GM10248 (cell line): ENCODE data around the gene ZCCHC24.
A peak's percentile ranks its signal among the peaks of the same experiment; 100 is the strongest.

Experiments
- CTCF ChIA-PET: fragments of 300-600 bp; sonication (Branson Sonifier 250); formaldehyde crosslinking; extraction: SDS; loops from one replicate; lab custom pipeline; 2021; ENCODE audit warnings: antibody characterized with exemption; lab: Yijun Ruan, JAX
- POLR2A ChIA-PET: fragments of 350-650 bp; sonication (Branson Sonifier 250); formaldehyde crosslinking; extraction: SDS; loops from one replicate; lab custom pipeline; 2020; ENCODE audit warnings: antibody characterized with exemption; lab: Yijun Ruan, JAX
- DNase-seq: peaks from one replicate; pipeline ENCODE4 v3.0.0; 2012; ENCODE audit errors: extremely low spot score
- CTCF ChIP-seq: IDR thresholded peaks from 2 replicates; pipeline ENCODE4 v1.5.1; 2012; ENCODE audit warnings: mild to moderate bottlenecking, low read depth; ENCODE audit errors: extremely low read depth, missing control alignments, control extremely low read depth

ZCCHC24 gene

GRCh38 chr10:79352035-79352877 lies 93.2 kb downstream of the ZCCHC24 start:
- ChIA-PET CTCF (no interaction called here), POLR2A (interaction anchor here (1.0 kb wide), 1 partner anchor 66 kb away, joined by 3 read pairs; no protein-coding TSS in a partner anchor)
- no peak for TF ChIP-seq CTCF
- DNase-seq = peak; percentile 8

- no peak for TF ChIP-seq CTCF
- CTCF ChIA-PET = no interaction called here
- POLR2A ChIA-PET = no interaction called here
- DNase-seq = no peak
Observed at GRCh38 chr10:79351332-79351731, 94.1 kb downstream of the ZCCHC24 start.

GRCh38 chr10:79350407-79351154 lies 94.8 kb downstream of the ZCCHC24 start:
- DNase-seq = peak; percentile 6
- CTCF ChIA-PET = interaction anchor here (0.7 kb wide), 1 partner anchor 23 kb away, joined by 3 read pairs; no protein-coding TSS in a partner anchor
- TF ChIP-seq CTCF = no peak
- POLR2A ChIA-PET = no interaction called here

GRCh38 chr10:79349766-79350406 lies 95.5 kb downstream of the ZCCHC24 start:
- ChIA-PET POLR2A (no interaction called here), CTCF (interaction anchor here (2.3 to 2.6 kb wide), 2 partner anchors 7 to 28 kb away, joined by 6 to 12 read pairs; no protein-coding TSS in a partner anchor)
- no peak for TF ChIP-seq CTCF
- DNase-seq = peak; percentile 8

- ChIA-PET CTCF (interaction anchor here (0.9 to 2.6 kb wide), 7 partner anchors 8 to 119 kb away, joined by 3 to 12 read pairs (median 7); no protein-coding TSS in a partner anchor), POLR2A (interaction anchor here (0.6 kb wide), 1 partner anchor 9 kb away, joined by 3 read pairs; no protein-coding TSS in a partner anchor)
- peak; percentile 7 for DNase-seq
- TF ChIP-seq CTCF = no peak
Observed at GRCh38 chr10:79349072-79349491, 96.3 kb downstream of the ZCCHC24 start.

- DNase-seq = no peak
- POLR2A ChIA-PET = interaction anchor here (0.6 to 1.4 kb wide), 3 partner anchors 9 to 62 kb away, joined by 3 to 5 read pairs (median 3); no protein-coding TSS in a partner anchor
- CTCF ChIA-PET = interaction anchor here (0.9 to 2.6 kb wide), 11 partner anchors 9 to 380 kb away, joined by 3 to 12 read pairs (median 6); no protein-coding TSS in a partner anchor
- TF ChIP-seq CTCF = no peak
Observed at GRCh38 chr10:79348640-79348988, 96.8 kb downstream of the ZCCHC24 start.
